Activated CD4-positive, alpha-beta memory T cell treated with anti-CD3 and anti-CD28 coated beads for 36 hours (primary cell): ENCODE measurements around the gene FBXW12. TPM values are rescaled to one million over a fixed set of nuclear protein-coding genes. Genes with fewer than 3 reads are reported as not detected.

ENCODE experiments used
- total RNA-seq, 2 experiments: library from RNA; stranded (reverse); gene quantifications; one replicate each; pipeline ENCODE4 v1.2.3, GENCODE V29; 2021

The FBXW12 gene
- total RNA-seq, 2 experiments from 2014 or later = not detected

Other genes starting within 250 kb of the FBXW12 start
- gene CDC25A, start 183.8 kb upstream of the FBXW12 start, total RNA-seq = 10 to 100 TPM; 33.7 to 36.8 TPM
- gene CAMP, start 148.7 kb upstream of the FBXW12 start, total RNA-seq = not detected
- gene ZNF589, start 131.1 kb upstream of the FBXW12 start, total RNA-seq = 10 to 100 TPM; 28.0 to 31.4 TPM
- gene NME6, start 70.9 kb upstream of the FBXW12 start, total RNA-seq = 10 to 100 TPM; 24.7 to 31.4 TPM
- gene SPINK8, start 38.6 kb upstream of the FBXW12 start, total RNA-seq = not detected
- gene PLXNB1, start 57.9 kb downstream of the FBXW12 start, total RNA-seq = 1 to 10 TPM; 3.2 to 3.8 TPM
- 10 to 100 TPM; 24.3 to 24.4 TPM for gene CCDC51, start 67.9 kb downstream of the FBXW12 start, total RNA-seq
- 100 to 1,000 TPM; 318 to 323 TPM for gene TMA7, start 68.0 kb downstream of the FBXW12 start, total RNA-seq
- 10 to 100 TPM; 13.8 to 14.5 TPM for gene ATRIP, start 74.5 kb downstream of the FBXW12 start, total RNA-seq
- 10 to 100 TPM; 88.9 to 93.1 TPM for gene SHISA5, start 132.0 kb downstream of the FBXW12 start, total RNA-seq
- 10 to 100 TPM; 19.4 to 22.4 TPM for gene PFKFB4, start 184.6 kb downstream of the FBXW12 start, total RNA-seq
- not detected for gene UCN2, start 191.6 kb downstream of the FBXW12 start, total RNA-seq
- gene COL7A1, start 223.1 kb downstream of the FBXW12 start, total RNA-seq = 1 to 10 TPM; 1.1 TPM
- 100 to 1,000 TPM; 251 to 259 TPM for gene UQCRC1, start 237.4 kb downstream of the FBXW12 start, total RNA-seq
- under 1 TPM in 1 of 2 experiments, not detected in 1; 0.75 TPM for gene TMEM89, start 249.6 kb downstream of the FBXW12 start, total RNA-seq